ENCODE results near the gene NOXO1. TPM values are rescaled to one million over a fixed set of nuclear protein-coding genes. Genes with fewer than 3 reads are reported as not detected.

The NOXO1 gene, protein sequence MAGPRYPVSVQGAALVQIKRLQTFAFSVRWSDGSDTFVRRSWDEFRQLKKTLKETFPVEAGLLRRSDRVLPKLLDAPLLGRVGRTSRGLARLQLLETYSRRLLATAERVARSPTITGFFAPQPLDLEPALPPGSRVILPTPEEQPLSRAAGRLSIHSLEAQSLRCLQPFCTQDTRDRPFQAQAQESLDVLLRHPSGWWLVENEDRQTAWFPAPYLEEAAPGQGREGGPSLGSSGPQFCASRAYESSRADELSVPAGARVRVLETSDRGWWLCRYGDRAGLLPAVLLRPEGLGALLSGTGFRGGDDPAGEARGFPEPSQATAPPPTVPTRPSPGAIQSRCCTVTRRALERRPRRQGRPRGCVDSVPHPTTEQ
- 1.1 and 2.2 TPM in 2 replicates for total RNA-seq

DNA sequence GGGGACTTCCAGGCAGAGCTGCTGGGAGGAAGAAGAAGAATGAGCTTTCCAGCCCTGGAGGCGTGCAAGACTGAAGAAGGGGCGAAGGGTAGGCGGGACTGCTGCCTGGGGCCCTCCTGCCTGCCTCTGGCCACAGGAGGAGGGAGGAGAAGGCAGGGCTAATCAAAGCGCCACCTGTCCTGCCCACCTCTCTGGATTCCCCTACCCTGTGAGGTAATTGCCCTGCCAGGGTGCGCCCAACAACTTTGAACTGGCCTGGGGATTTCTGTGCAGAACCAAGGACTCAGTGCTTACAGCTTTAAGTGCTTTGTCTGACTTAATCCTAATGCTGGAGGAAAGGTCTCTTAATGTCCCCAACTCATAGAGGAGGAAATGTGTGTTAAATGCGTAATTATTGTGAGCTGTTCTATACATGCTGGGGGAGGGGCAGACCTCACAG lies at the start of gene NOXO1:
NOXO1 (minus strand) TSS at position 72 of the 439 bp plus-strand sequence. CDS start 290 bp downstream, outside the sequence.

DNA sequence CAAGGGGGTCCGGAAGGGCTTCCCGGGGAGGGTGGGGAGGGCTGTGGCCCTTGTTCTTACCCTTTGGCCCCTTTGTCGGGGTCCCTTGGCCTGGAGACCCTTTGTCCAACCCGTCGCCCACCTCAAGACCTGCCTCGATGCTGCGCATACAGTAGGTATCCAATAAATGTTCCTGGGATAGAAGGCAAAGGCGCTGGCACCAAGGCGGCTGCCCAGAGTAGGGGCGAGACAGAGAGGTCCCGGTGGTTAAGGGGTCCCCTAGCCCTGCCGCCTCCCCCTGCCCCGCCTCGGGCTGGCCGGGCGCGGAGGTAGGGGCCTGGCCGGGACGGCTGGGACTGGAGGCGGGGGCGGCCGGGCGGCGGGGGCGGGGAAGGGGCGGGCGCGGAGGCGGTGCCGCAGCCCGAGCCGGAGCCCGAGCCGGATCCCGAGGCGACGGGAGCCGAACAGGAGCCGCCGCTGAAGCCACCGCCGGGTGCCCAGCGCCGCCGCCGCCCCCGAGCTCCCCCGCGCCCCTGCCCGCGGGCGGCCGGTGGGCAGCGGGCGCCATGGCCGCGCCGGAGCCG lies 45.3 kb upstream of the NOXO1 start, which contains the start of gene NHERF2:
NHERF2 (plus strand) TSS at position 442 of the 563 bp plus-strand sequence; CDS start at position 546, 104 bp downstream.

DNA sequence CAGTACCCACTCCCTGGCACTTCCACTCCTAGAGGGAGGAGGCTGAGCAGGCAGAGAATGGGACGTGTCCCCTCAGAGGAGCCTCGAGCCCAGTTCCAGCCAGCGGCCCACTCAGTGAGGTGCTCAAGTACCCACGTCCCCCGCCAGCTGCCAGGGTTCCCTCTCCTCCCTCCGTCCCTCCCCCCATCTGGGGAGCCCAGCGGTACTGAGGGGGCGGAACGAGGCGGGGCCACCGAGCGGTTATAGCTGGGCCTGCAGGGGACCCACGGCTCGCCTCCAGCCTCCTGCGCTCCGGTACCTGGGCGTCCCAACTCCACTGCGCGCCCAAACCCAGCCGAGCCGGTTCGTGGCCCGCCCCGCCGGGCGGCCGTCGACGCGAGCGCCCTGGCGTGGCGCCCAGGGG lies 38.2 kb upstream of the NOXO1 start, which contains the start of gene NPW:
NPW (plus strand) TSS at position 268 of the 403 bp plus-strand sequence.

DNA sequence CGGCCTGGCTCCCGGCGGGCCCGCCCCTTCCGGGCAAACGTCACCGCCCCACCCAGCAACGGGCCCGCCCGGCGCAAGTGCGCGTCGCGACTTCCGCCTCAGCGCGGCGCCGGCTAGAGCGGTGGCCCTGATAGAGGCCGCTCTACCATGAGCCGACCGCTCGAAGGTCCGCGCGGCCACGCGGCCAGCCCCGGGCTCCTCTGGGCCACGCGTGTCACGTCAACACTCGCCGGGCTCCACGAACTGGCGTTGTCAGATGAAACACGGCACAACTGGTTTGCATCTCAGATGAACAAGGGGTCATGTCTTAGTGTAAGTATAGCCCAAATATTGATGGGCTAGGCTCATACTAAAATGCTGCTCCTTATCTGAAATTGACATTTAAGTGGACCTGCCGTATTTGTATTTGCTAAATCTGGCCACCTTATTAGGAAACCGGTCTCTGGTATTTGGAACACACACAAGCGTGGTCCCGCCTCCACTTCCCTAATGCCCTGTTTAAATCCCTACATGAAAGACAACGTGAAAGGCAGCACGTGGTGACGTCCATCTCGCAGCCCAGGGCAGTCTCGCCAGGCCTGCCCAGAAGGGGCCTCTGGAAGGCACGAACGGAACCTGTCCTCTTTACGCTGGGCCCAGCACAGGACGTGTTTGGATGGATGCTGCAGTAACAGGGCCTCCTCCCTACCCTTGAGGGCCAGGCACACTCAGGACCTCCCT lies 28.7 kb upstream of the NOXO1 start, which contains the start of gene ZNF598:
ZNF598 (minus strand) TSS at position 31 of the 720 bp plus-strand sequence.

DNA sequence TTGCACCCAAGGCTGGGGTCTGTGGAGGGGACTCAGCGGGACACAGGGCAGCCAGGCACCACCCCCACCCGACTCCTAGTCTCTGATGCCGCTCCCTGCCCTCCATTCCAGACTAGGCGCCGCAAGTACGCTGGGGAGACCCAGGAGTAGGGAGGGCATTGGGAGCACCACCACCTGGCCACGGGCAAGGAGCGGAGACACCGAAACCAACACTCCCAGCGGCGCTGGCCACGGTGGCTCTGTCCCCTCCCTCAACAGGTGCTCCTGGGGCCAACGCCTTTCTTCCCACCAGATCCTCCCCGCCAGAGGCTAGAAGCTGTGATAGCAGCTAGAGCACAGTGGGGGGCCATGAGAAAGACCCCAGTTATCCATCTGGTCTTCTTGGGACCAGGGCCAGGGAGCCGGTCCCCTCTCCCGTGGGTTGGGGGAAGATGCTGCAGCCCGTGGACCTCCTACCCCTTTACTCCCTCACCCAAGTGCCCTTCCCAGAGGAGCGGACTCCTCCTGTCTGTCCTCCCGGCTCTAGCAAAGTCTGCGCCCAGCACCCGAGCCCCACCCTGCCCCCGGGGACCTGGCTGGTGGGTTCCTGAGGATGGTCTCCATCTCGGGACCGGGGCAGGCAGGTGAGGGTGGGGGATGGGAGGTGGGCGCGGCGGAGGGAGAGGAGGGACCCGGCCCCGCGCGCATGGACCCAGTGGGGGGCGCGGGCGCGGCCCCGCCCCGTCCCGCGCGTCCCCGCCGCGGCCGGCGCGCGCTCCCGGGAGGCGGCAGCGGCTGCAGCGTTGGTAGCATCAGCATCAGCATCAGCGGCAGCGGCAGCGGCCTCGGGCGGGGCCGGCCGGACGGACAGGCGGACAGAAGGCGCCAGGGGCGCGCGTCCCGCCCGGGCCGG lies 8.2 kb upstream of the NOXO1 start, which contains the start of gene SYNGR3:
SYNGR3 (plus strand) TSS at position 762 of the 892 bp plus-strand sequence. CDS start 133 bp downstream, outside the sequence.

DNA sequence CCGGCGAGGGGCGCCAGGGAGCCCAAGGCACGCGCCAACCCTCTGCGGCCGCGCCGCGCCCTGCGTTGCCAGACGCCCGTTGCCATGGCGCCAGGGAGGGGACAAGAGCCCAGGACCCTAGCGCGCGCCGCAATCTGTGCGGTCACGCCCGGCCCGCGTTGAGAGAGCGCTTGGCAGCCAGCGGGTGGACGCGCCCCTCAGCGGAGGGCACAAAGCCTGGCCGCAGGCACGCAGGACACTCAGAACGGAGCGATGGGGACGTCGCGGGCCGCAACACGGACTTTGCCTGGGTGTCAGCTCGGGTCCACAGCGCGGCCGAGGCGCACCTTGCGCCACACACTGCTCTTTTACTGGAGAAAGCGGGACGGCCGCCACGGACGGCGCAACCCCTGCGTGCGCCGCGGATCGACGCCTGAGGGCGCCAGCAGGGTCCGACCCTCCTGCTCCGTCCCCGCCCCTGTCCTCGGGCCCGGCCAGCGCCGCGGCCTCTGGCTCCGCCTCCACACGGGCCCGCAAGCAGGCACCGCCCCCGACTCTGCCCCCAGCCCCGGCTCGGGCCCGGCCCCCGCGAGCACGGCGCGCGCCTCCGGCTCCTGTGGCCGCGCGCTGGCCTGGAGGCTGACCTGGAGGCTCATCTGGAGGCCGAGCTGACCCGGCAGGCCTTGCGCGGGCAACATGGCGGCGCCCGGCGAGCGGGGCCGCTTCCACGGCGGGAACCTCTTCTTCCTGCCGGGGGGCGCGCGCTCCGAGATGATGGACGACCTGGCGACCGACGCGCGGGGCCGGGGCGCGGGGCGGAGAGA lies 2.5 kb upstream of the NOXO1 start, which contains the start of gene GFER:
GFER (plus strand) TSS at position 650 of the 803 bp plus-strand sequence; CDS start at position 676, 26 bp downstream.

DNA sequence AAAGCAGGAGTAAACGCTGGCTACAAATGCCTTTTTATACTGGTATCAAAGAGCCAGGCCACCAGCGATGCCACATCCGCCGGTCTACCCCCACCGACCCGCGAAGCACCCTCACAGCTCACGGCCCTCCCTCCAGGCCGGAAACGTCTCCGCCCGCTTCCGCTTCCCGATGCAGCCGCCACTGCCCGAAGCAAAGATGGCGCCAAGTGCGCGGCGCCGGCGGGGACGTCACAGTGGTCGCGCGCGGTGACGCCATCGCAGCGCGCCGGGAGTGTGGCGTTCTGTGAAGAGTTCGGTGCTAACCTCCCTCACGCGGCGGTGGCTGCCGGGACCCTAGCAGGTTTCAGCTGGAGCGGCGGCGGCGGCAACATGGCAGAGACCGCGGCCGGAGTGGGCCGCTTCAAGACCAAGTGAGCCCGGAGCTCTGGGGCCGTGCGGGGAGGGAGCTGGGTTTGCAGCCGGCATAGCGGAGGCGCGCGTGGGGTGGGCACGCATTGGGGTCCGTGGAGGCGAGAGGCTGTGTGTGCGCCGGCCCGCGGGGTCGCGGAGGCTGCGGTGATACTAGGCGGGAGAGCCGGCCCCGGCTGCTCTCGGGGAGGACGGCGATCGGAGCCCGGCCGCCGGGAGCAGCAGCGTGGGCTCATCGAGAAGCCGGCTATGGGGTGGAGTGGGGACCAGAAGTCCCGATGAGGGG lies 9.3 kb downstream of the NOXO1 start, which contains the start of gene TBL3:
TBL3 (plus strand) TSS at position 258 of the 694 bp plus-strand sequence; CDS start at position 370, 112 bp downstream.

DNA sequence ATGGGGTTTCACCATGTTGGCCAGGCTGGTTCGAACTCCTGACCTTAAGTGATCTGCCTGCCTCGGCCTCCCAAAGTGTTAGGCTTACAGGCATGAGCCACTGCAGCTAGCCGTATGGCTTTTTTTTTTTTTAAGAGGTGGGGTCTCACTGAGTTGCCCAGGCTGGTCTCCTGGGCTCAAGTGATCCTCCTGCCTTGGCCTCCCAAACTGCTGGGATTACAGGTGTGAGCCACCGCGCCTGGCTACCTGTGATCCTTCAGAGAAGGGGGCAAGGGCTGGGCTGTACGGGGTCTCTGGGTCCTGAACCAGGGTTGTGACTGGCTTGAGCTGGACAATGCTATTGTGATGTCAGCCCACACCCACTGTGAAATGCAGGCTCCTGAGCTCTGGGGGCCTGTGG lies 14.8 kb downstream of the NOXO1 start, which contains the start of gene RNF151:
RNF151 (plus strand) TSS at position 397 of the 400 bp plus-strand sequence. CDS start 26 bp downstream, outside the sequence.

DNA sequence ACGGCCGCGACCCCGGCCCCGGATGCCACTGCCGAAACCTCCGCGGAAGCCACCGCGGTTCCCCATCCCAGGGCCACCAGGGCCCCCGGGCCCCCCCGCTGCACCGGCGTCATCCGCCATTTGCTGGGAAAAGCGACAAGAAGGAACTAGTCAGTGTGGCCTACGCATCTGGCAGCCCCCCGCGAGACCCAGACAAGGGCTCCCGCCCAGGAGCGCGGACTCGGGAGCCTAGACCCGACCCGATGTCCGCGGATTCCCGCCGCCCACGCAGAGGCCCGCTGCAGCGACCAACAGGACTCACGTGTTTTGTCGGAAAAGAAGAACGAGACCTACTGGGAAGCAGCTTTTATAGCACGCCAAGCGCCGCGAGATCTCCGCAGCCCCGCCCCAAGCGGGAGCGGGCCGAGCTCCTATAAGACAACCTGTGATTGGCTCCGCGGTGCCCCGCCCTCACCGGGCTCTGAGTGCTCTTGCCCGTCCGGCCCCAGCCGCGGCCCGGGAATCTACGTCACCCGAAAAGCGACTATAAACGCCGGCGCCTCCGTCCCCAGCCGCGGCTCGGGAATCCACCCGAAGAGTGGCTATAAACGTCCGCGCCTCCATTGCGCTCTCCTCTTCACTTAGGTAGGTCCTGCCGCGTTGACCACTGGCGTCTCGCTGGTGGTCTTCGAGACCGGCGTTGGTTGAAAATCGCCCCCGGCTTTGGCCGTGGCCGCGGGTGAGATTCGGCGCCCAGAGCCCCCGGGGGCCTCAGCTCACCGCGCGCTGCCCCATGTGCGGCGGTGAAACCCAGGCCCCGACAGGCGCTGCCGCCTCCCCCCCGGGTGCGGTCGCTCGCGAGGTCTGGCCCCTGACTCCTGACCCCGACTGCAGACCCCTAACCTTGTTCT lies 16.5 kb downstream of the NOXO1 start, which contains the start of gene RPS2:
RPS2 (minus strand) TSS at position 321 of the 890 bp plus-strand sequence; CDS start at position 120, 201 bp downstream.

DNA sequence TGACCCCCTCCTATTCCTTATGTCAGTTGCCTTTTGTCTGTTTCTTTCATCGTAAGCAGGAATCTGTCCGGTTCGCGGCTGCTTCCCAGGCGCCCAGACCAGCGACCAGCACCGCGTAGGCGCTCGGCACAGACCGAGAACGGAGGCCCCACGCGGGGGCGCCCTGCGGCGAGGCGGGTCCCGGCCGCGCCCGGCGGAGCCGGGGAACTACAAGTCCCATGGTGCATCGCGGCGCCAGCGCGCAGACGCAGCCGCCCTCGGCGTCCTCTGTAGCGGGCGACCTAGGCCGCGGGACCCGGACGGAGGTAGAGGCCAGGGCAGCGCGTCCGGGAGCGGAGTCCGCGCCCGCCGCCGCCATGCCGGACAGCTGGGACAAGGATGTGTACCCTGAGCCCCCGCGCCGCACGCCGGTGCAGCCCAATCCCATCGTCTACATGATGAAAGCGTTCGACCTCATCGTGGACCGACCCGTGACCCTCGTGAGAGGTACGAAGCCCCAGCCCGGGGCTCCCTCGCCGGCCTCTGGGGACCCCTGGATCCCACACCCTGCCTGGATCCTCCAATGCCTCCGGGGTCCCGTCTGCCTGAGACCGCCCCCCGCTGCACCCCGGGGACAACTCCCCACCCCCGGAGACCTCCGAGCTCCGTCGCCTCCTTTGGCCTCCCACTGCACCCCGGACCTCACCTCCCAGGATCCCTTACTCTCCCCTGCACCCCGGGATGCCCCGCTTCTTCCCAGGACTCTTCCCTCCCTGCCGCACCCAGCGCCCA lies 21.8 kb downstream of the NOXO1 start, which contains the start of gene NDUFB10:
NDUFB10 (plus strand) TSS at position 270 of the 771 bp plus-strand sequence; CDS start at position 357, 87 bp downstream.

DNA sequence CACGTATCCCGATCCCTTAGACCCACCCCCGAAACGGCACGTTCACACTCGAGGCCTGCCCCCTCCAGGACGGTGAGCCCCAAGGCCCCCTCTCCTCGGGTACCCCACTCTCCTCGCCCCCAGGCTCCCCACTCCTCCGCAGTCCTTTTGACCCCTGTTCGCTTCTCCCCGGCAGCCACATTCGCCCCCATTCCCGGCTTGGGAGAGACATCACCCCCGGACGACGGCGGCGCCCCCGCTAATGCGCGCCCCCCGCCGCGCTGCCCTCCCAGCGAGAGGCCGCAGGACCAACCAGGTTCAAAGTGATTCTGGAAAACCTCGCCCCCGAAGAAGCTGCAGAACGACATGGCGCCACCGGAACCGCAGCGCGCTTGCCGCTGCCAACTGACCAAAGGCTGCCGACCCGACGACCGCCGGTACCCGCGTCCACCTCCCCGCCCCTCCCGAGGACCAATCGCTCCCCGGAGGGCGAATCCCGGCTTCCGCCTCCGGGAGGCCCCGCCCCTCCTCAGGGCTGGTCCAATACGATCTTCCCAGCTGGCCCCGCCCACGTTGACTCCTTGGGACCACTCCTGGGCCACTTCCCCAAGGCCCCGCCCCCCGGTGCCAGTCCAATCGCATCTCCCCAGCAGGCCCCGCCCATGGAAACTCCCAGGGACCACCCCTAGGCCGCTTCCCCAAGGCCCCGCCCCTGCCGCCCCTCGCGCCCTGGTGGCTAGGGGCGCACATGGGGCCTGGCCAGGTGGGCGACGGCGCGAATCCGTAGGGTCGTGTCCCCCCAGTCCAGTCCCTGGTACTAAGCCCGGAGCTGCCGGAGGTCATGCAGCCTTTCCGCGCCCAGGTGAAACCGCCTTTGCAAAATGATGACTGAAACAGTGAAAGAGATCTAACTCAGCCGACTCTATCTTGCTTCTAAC lies 38.2 kb downstream of the NOXO1 start, which contains the start of gene MSRB1:
MSRB1 (minus strand) TSS at position 390 of the 917 bp plus-strand sequence; CDS start at position 347, 43 bp downstream.

Other genes with a start within 250 kb of the NOXO1 start
- gene NME3, start 209.9 kb downstream of the NOXO1 start, total RNA-seq, result 69.0 and 71.8 TPM in 2 replicates
- gene EME2, start 208.7 kb downstream of the NOXO1 start, total RNA-seq, result 14.1 and 14.3 TPM in 2 replicates
- gene MRPS34, start 208.3 kb downstream of the NOXO1 start, total RNA-seq, result 193 and 199 TPM in 2 replicates
- gene SPSB3, start 198.9 kb downstream of the NOXO1 start, total RNA-seq, result 22.4 and 28.4 TPM in 2 replicates
- gene NUBP2, start 198.5 kb downstream of the NOXO1 start, total RNA-seq, result 119 and 173 TPM in 2 replicates
- gene IGFALS, start 187.8 kb downstream of the NOXO1 start, total RNA-seq, result not detected in 2 replicates
- gene HAGH, start 154.6 kb downstream of the NOXO1 start, total RNA-seq, result 76.1 and 79.8 TPM in 2 replicates
- 70.2 and 86.2 TPM in 2 replicates for gene FAHD1, start 154.3 kb downstream of the NOXO1 start, total RNA-seq
- gene MEIOB, start 109.3 kb downstream of the NOXO1 start, total RNA-seq, result not detected in 2 replicates
- 1.4 and 2.7 TPM in 2 replicates for gene HS3ST6, start 63.1 kb downstream of the NOXO1 start, total RNA-seq
- gene MSRB1, start 38.3 kb downstream of the NOXO1 start, total RNA-seq, result 6.7 and 11.7 TPM in 2 replicates
- gene RPL3L, start 26.8 kb downstream of the NOXO1 start, total RNA-seq, result 0.35 and 0.46 TPM in 2 replicates
- gene NDUFB10, start 21.9 kb downstream of the NOXO1 start, total RNA-seq, result 279 and 343 TPM in 2 replicates
- 3,748 and 4,325 TPM in 2 replicates for gene RPS2, start 16.6 kb downstream of the NOXO1 start, total RNA-seq
- not detected in 2 replicates for gene RNF151, start 14.6 kb downstream of the NOXO1 start, total RNA-seq
- 114 and 119 TPM in 2 replicates for gene TBL3, start 9.4 kb downstream of the NOXO1 start, total RNA-seq
- 20.3 and 22.9 TPM in 2 replicates for gene GFER, start 2.7 kb upstream of the NOXO1 start, total RNA-seq
- 2.1 and 5.4 TPM in 2 replicates for gene SYNGR3, start 8.5 kb upstream of the NOXO1 start, total RNA-seq
- gene ZNF598, start 28.4 kb upstream of the NOXO1 start, total RNA-seq, result 52.9 and 61.7 TPM in 2 replicates
- 3.6 and 4.0 TPM in 2 replicates for gene NPW, start 38.3 kb upstream of the NOXO1 start, total RNA-seq
- gene NHERF2, start 45.4 kb upstream of the NOXO1 start, total RNA-seq, result 24.8 and 25.5 TPM in 2 replicates
- gene NTHL1, start 66.4 kb upstream of the NOXO1 start, total RNA-seq, result 32.8 and 43.2 TPM in 2 replicates
- gene TSC2, start 66.5 kb upstream of the NOXO1 start, total RNA-seq, result 33.8 and 35.0 TPM in 2 replicates
- gene PKD1, start 154.4 kb upstream of the NOXO1 start, total RNA-seq, result 43.3 and 71.5 TPM in 2 replicates
- gene RAB26, start 167.2 kb upstream of the NOXO1 start, total RNA-seq, result 0.49 and 5.0 TPM in 2 replicates
- gene TRAF7, start 174.3 kb upstream of the NOXO1 start, total RNA-seq, result 58.2 and 65.4 TPM in 2 replicates
- gene CASKIN1, start 215.1 kb upstream of the NOXO1 start, total RNA-seq, result 0.42 and 0.46 TPM in 2 replicates
- 68.9 and 81.9 TPM in 2 replicates for gene MLST8, start 224.0 kb upstream of the NOXO1 start, total RNA-seq
- gene BRICD5, start 229.4 kb upstream of the NOXO1 start, total RNA-seq, result 2.5 and 3.5 TPM in 2 replicates
- gene PGP, start 233.4 kb upstream of the NOXO1 start, total RNA-seq, result 21.9 and 26.8 TPM in 2 replicates
- gene E4F1, start 242.1 kb upstream of the NOXO1 start, total RNA-seq, result 23.9 and 26.2 TPM in 2 replicates

All from airway epithelial cell (primary cell).